Measurements from ENCODE around the gene SAMD14.

DNA sequence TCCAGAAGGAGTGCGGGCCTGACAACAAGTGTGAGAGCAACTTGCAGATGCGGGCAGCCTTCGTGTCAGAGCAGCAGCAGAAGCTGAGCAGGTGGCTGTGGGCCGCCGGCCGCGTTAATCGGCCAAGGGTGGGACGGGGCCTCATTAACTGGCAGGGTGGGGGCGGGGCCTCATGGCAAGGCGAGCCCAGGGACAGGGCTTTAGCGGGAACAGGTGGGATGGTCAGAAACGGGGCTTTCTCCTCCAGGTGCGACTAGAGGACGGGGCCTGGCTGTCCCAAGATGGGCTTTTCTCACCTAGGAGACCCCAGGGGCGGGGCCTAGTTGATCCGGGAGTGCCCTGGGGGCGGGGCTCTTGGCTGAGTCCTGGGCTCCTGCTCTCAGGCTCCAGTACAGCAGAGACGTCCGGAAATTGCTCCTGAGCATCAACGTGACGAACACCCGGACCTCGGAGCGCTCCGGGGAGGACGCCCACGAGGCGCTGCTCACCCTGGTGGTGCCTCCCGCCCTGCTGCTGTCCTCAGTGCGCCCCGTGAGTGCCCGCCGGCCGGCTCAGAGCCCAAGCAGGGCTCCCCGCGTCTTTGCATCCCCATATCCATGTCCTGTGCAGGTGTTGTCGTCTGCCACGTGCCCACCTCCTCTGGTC is 53.2 kb downstream of the SAMD14 start:
- TF ChIP-seq POLR2AphosphoS5 (IDR thresholded peaks at IDR 0.05; ENCODE audit: low read length) (no peak), JUND (IDR thresholded peaks at IDR 0.05; ENCODE audit: low read depth, low read length) (no peak), GABPA (IDR thresholded peaks at IDR 0.05; ENCODE audit: low read depth) (no peak), STAT1 (conservative IDR thresholded peaks at IDR 0.05) (no peak), MXI1 (IDR thresholded peaks at IDR 0.05; ENCODE audit: low read depth, low read length) (no peak), ESRRA (IDR thresholded peaks at IDR 0.05; ENCODE audit: low read length) (no peak), SREBF2 (IDR thresholded peaks at IDR 0.05; ENCODE audit: low read length) (no peak), SIX5 (IDR thresholded peaks at IDR 0.05; ENCODE audit: low read depth, low read length, severe bottlenecking) (no peak), RAD21 (IDR thresholded peaks at IDR 0.05; ENCODE audit: insufficient read depth, low read depth, low read length) (no peak), ZNF24 (IDR thresholded peaks at IDR 0.05) (no peak)
- TF ChIP-seq, protein P1, sequence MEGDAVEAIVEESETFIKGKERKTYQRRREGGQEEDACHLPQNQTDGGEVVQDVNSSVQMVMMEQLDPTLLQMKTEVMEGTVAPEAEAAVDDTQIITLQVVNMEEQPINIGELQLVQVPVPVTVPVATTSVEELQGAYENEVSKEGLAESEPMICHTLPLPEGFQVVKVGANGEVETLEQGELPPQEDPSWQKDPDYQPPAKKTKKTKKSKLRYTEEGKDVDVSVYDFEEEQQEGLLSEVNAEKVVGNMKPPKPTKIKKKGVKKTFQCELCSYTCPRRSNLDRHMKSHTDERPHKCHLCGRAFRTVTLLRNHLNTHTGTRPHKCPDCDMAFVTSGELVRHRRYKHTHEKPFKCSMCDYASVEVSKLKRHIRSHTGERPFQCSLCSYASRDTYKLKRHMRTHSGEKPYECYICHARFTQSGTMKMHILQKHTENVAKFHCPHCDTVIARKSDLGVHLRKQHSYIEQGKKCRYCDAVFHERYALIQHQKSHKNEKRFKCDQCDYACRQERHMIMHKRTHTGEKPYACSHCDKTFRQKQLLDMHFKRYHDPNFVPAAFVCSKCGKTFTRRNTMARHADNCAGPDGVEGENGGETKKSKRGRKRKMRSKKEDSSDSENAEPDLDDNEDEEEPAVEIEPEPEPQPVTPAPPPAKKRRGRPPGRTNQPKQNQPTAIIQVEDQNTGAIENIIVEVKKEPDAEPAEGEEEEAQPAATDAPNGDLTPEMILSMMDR (IDR thresholded peaks at IDR 0.05 in 2 of 3, conservative IDR thresholded peaks at IDR 0.05 in 1 of 3; ENCODE audit: control insufficient read depth in 2 of 3, extremely low read depth in 1 of 3, insufficient read depth in 1 of 3, low read depth in 3 of 3, low read length in 3 of 3): no peak

All from GM12878 (cell line).